ENCODE measurements around the gene HS3ST3B1.

Gene HS3ST3B1

DNA sequence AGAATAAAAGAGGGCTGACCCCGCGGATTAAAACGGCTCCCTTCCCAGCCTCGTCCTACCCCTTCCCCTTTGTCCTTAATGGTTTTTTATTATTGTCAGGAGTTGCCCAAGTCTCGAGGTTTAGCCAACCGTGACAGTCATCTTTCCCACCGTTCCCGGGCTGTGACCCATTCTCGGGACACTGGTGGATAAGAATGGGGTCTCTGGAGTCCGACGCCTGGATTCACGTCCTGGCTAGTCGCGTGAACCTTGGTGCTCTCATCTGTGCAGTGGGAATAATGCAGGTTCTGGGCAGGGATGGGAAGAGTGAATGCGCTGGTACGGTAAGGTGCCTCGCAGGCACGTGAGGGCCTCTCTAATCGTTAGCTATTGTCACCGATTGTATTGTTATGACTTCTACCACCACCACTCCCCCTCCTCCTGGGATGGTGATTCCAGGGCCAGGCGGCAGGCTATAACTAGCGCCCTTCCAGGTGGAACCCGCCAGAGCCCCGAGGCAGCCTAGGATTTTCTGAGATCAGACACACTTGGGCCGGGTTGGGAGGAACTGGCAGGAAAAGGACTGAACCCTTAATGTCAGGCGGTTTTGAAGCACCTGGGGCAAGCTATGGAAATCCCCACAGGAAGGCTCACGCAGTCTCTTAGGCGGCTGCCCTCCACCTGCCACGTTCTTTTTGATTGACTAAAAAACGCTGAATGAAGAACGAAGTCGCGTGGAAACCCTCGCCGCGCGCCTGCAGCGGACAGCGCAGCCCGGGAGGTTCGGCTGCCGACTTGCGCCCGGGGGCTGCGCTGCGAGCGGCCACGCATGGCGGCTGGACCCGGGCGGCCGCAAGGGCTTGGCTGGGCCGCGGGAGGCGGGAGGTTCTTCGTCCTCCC is 2.7 kb downstream of the HS3ST3B1 start:
- DNase-seq = no peak

DNA sequence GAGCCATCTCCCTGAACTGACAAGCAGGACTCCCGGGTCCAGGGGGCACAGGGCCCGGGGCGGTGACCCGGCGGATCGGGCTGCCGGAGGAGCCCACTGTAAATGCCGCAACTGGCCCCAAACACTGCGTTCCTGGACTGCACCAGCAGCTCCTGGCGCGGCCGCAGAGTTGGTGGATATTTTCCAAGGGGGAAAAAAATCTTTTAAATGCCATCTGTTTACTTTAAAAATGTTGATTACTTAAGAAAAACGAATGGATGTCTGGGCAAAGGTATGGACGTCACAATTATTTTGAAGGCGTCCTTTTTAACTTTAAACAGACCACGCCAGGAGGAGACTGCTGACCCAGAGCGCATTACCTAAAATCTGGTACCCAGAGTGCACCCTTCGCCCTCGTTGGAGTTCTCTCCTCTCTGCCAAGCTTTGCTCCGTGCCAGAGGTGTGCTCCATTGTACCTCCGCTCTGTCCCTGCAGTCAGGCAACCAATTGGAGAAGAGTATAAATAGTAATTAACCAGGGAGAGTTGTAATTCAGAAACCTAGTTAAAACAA is 3.4 kb downstream of the HS3ST3B1 start:
- DNase-seq = no peak

DNA sequence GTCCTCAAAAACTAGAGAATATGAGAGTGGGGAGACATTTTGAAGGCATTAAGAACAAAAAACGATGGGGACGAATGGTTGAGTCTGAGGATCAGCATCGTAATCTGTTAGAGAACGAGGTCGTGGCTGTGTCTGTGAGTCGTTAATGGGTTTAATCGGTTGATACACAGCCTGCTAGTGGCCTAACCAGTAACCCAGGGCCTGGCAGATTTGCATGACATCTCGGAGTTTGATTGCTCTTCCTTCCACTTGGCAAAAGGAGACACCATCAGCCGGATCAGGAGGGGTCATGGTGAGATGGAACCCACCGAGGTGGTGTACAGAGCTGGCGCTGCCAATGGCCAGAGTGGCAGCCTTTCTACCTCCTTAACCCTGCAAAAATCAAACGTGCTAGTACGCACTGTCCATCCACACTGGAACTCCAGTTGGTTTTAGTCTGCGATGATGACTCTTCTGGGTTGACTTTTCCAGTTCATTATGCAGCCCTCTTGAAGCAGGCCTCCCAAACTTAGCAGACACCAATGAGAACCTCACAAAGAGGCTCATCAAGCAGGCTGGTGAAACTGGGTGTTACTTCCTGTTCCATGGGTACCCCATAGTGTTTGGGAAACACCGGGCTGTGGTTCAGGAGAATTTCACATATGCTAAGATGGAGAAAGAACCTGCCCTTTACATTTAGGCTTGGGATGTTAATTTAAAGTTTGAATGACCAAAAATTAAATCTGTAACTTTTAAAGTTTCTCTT is 4.1 kb downstream of the HS3ST3B1 start:
- no peak for DNase-seq

DNA sequence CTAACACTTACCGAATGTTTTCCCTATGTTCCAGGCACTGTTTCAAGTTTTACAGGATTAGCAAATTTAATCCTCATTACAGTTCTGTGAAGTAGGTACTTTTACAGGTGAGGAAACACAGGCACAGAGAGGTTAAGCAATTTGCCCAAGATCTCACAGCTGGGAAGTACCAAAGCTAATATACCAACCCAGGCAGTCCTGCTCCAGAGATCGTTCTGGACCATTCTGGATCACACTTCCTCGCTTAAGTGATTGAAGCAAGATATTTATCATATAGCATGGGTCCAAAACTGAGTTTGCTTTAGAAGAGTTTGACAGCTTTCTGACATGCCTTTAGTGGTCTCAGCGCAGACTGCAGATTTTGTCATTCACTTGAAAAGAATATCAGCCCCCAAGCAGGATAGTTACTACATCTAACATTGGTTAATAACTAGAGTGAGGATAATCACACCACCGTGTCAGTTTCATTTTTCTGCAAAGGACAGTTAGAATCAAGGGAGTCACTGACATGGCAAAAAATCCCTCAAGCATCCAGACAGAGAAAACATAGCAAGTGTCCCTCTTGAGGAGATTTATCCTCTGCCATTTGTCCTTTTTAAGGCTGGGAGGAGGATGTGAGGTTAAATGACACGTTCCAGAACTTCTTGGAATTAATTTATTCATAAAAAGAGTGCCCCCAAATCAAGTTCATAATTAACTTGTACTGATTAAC is 5.1 kb downstream of the HS3ST3B1 start:
- no peak for DNase-seq

DNA sequence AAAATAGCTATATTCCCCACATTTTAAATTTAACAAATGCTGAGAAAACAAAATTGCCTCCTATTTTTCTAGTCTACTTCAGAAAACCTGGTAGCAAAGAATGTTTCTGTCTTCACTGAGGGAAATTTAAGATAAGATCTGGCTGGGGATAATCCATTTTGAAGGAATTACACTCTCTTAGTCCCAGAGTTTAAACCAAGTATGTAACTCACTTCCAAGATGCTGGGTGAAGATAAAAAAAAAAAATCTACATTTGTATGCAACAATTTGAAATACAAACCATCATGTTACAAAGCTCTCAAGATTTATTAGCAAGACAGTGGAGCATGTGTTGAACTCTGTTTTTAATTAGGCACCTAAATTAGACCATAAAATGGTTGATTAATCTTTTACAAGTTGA is 5.7 kb downstream of the HS3ST3B1 start:
- DNase-seq = no peak

DNA sequence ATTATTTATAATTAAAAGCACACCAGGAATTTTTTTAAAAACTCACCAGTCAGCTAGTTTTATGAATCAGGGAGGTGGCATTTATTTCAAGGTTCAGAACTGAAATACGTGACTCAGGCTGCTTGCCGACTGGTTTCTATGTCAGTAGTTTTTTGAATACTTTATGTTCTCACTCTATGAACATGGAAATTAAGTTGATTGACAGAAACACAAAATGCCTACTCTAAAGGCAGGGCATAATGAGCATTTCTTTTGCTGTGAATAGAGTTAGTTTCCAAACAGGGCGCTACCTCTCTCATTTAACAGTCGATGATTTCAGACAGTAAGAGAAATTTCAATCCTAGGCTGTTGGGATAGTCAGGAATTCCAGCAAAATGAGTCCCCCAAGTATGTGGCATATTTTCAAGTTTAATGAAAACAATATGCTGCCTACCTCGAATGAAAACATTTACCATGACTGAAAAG is 6.7 kb downstream of the HS3ST3B1 start:
- no peak for DNase-seq

DNA sequence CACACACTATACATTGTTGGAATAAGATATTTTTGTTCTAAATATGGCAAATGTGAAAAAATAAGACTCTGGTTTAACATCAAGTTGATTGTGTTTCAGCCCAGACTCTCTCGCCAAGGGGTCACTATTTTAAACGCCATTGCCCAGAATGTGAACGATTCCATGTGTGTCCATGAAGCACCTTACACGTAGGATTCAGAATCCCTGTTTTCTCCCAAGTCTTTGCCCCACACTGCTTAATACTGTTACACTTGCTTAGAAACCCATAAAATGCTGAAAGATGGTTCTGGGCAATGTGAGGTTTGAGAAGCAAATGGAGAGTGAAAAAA is 7.7 kb downstream of the HS3ST3B1 start:
- DNase-seq = no peak

DNA sequence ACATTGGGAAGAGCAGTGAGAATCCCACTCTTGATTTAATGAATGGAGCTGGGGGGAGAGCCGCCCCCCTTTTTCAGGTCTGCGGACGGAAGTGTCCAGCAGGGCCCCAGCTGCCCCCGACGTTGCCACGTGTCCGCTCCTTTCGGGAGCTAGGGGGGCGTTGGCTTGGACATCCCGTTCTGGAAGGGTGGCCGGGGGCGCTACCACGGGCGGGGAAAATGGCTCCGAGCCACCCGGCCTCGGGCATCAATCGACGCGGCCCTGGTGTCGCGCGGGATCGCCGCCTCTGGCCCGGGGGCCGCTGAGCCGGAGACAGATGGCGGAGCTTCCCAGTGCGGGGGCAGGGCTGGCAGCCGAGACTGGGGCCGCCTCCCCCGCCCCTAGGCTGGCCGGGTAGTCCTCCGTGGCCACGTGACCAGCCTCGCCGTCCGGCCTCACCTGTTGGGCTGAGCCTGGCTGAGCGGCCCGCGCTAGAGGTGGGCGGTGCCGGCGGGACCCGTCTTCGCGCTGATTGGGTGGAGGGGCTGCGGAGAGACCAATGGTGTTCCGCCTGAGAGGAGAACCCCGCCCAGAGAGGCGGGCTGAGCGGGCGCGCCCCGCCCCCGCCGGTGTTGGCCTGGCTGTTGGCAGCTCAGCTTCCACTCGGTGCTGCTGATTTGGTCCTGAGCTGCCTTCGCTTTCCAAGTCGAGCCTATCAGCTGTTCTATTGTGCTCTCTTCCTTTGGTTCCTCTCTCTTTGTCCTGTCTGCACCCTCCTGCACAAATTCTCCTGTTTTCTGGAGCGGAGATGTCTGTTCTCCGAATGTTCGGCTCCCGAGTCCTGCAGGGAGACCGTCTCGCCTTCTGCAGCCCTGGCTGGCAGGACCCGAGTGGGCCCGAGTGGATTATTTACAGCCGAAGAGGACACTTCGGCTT is 8.3 kb downstream of the HS3ST3B1 start:
- peak in 44 of 51 donors; percentile 20 to 85 (median 66) for DNase-seq

DNA sequence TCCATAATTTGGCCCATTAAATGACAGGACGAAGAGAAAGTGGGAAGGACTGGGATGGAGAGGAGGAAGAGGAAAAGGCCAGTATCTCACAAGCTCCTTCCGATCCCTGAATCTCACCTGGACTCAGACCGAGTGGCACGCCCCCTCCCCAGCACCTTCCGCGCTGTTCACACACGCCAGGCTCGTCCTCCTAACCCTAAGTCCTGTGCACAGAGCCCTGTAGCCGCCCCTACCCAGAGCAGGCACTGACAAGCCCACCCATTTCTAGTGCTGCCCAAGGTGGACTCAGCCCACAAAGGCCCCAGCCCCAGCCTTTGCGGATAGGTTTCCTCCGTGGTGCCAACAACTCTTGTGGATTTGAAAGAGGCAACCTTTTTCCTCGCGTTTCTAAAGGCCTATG is 9.2 kb downstream of the HS3ST3B1 start:
- DNase-seq = no peak

DNA sequence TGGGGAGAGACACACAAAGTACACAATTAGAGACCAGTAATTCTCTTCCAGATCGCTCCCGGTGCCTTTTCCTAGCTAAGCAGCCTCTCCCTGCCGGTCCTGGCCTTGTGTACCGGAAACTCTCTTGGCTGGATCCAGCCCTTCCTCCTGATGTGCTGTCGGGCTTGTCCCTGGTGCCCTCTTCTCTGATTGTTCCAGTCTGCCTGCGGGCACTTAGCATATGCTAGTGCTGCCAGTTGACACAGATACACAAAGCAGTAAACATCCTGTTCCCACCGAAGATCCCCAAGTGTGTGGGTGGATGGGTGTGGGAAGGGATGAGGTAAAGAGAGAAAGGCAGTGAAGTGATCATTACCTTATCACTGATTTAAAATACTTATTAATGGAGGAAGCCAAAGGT is 9.7 kb downstream of the HS3ST3B1 start:
- DNase-seq = no peak

DNA sequence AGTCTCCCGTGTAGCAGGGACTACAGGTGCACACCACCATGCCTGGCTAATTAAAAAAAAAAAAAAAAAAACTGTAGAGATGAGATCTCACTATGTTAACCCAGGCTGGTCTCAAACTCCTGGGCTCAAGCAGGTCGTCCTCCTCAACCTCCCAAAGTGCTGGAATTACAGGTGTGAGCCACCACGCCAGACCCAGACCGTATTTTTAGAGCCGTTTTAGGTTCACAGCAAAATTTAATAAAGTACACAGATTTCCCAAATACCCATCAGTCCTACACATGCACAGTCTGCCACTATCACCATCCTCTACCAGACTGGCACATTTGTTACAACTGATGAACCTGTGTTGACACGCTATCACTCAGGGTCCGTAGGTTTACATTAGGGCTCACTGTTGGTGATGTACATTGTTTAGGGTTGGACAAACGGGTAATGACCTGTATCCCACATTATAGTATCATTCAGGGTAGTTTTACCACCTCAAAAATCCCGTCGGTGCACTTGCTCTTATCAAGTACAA is 10.4 kb downstream of the HS3ST3B1 start:
- no peak for DNase-seq

DNA sequence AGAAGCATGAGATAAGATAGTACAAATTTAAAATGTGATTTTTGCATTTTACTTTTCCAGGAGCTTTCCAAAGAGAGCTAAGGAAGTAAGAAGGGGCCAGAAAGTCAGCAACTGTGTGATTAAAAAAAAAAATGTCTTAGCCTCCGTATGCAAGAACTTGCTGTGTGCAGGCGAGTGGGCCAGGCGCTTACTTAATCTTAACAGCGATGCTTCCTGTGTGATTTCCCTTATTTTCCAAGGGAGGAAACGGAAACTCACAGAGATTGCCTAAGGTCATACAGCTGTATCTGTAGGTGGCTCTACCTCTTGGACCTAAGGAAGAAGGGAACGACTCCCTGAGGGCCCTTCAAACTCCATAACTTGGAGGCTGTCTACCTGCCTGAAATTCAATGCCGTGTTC is 11.1 kb downstream of the HS3ST3B1 start:
- no peak for DNase-seq

DNA sequence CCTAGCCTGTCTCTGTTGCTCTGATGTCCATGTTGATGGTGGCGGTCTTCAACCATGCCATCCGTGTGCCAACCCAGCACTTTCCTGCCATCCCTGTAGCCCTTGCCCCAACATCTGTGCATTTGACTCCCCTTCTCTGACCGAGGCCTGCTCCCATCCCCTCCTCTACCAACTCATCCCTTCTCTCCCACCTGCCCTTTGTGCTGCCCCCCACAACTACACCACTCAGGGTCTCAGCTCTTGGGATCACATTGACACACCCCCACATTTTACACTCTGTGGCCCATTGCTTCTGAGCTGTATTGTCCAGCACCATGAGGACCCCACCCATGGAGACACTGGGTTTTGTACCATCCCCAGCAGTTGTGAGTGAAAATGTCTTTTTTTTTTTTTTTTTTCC is 11.6 kb downstream of the HS3ST3B1 start:
- no peak for DNase-seq

DNA sequence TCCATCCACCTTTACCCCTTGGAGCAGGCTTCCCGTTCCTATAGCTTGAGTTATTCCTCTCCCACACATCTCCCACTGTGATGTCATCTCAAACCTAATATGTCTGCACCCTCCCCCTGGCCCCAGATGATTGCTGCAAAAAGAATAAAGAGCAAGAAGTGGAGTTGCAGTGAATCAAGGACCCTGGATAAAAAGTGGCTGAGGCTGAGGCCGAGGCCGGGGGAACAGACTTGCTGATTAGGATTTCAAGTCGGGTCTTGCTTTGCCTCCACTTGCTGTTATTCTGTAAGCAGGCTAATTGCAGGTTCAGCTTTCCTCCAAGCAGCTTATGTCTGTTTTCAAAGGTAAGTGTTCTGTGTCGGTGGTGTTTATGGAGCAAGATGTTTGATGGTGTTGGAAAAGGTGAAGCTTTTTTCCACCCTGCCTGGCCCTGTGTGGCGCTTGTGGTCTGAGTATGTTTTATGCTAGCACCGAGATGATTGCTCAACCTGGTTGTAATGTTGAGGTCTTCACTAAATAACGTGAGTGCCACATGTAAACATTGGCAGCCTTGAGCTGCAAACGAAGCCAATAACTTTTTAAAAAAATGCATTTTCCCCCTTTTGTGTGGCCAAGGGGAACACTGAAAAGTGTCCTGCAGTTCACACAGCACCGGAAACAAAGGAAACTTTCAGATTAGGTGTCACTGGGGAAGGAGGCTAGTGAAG is 15.4 kb downstream of the HS3ST3B1 start:
- DNase-seq = no peak

DNA sequence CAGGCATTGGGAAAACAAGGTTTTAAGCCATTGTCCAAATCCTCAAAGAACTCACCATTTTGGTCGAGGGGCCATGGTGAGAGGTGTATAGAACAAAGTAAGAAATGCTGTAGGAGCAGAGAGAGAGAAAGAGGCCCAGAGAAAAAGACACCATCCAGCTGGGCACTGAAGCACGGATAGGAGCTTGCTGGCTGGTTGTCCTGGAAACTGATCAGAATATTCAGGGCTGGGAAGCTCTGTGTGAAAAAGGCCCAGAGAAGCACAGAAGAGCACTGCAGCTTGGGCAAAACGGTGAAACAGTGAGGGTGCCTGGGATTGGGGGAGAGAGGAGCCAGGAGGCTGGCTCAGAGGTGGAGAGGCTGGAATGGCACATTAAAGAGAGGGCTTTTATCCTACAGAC is 16.5 kb downstream of the HS3ST3B1 start:
- DNase-seq = no peak

DNA sequence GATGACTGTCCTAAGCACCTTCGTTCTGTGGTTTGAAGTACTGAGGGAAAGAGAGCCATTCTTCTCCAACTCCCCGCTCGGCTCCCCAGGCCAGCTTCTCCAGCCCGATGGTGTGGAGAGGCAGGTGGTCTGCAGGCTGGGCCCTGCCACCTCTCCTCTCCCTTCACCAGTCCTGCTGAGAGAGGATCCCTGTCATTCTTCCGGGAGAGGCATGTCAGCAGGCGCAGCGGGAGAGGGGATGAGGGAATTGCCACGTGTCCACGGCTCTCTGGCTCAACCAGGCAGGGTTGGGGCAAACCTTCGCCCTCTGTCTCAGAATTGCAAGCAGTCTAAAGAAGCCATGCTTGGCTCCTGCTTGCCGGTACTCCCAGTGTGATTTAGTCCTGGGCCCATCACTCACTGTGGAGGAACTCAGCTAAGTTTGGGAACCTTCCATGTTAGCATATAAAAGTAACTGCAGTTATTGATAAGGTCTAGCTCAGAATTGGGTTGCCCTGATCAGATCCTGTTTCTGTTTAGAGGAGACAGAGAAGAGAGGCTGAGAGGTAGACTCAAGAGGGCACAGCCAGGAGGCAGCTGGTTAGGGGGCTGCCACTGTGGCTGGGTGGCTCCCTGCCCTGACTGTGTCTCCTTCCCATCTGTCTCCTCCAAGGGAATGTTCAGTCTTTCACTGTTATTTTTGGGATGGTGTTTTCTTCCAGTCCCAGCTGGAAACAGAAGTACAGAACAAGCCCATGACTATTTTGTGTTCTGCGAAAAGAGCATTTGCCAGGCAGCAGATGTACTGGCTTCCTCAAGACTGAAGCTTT is 17.4 kb downstream of the HS3ST3B1 start:
- DNase-seq = no peak

DNA sequence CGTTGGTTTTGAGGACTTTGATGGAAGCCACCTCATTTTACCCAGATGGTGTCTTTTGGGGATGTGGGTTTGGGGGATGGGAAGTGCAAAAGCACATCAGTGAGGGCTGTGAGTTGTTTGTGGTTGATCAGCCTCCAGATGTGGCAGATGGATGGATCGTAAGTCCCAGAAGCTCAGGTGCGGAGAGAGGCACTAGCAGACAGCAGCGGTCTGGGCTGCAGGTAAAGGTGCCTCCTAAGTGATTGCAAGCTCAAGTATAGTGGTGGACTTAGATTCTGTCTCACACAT is 18.0 kb downstream of the HS3ST3B1 start:
- no peak for DNase-seq

DNA sequence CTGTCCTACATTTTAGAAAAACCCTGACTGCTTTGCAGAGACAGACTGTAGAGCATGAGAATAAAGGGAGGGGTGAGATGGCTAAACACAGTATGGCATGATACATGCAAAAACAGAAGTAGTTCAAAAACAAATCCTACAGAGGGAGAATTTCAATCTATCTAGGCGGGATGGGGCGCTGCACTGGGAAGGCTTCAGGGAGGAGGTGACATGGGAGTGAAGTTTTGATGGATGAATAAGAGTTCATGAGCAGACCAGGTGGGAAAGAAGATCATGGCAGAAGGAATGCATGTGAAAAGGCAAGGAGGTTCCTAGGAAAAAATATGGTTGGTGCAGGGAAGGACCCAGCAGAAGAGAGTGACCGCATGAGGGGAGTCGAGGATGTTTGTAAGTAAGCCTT is 19.2 kb downstream of the HS3ST3B1 start:
- DNase-seq = no peak

DNA sequence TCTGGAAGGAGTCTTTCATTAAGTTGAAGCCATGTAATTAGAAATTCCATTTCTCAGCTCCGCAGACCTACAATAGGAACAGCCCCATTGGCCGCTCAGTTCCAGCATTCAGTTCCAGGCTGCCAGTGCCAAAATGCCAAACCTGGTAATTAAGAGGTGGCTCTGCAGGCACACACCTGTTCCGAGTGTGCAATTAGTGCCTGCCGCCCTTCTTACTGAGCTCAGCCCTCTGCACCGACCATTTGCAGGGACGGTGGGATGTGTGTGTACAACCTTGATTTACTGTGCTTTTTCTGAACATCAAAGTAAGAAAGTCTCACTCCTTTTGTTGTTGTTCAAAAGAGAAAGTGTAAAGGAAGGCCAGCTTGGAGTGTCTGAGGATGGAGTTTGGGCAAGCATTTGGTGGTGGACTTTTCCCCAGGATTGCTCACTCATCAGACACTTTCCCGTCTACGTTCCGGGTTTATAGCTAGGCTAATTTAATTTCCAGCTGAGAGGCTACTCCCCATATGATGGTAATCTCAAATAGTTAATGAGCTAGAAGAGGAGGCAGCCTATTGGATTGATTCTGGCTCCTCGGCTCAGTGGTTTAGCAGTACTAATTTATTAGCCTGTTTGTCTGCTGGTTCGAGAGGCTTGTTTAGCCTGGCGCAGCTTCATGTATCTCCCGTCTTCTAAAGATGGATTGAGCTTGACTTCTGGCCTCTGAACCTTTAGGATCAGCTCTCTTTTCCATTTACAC is 20.0 kb downstream of the HS3ST3B1 start:
- no peak for DNase-seq

All from hypothalamus (tissue), 51 donors.